ENCODE measurements around the gene RBSN. TPM values are rescaled to one million over a fixed set of nuclear protein-coding genes. Genes with fewer than 3 reads are reported as not detected.

The RBSN gene
- total and polyA plus RNA-seq, 2 donors, result 8.0 to 8.7 TPM

GRCh38 chr3:15107075-15107947 is 8.4 kb upstream of the RBSN start:
- Histone ChIP-seq H3K4me1 (ENCODE audit: control insufficient read depth in 2 of 2, insufficient read depth in 2 of 2, low read length in 2 of 2) (peaks cover 2 to 6% of the 10 kb centered on the region in 2 donors), H3K27ac (ENCODE audit: low read depth in 1 of 2, low read length in 1 of 2) (no peak overlapping the region), H3K4me3 (ENCODE audit: low read length in 2 of 2) (no peak overlapping the region), H3K9me3 (ENCODE audit: control insufficient read depth in 2 of 2, insufficient read depth in 1 of 2, low read length in 1 of 2) (no peaks in the 10 kb centered on the region), H3K36me3 (ENCODE audit: control insufficient read depth in 2 of 2, insufficient read depth in 2 of 2, low read length in 1 of 2) (no peaks in the 10 kb centered on the region), H3K27me3 (ENCODE audit: control insufficient read depth in 2 of 2, insufficient read depth in 1 of 2, low read length in 1 of 2) (peaks cover 0 to 2% of the 10 kb centered on the region in 2 donors)
- 89% methylated on average over 16 of the region's 16 CpGs for WGBS
- no peak for DNase-seq (ENCODE audit: low read depth in 6 of 9, low spot score in 9 of 9)

- H3K4me3 ChIP-seq (ENCODE audit: low read length in 2 of 2), result no peak overlapping the region
- H3K4me1 ChIP-seq (ENCODE audit: control insufficient read depth in 2 of 2, insufficient read depth in 2 of 2, low read length in 2 of 2), result peaks cover 4 to 15% of the 10 kb centered on the region in 2 donors
- WGBS, result 95% methylated on average over 3 of the region's 3 CpGs
- H3K9me3 ChIP-seq (ENCODE audit: control insufficient read depth in 2 of 2, insufficient read depth in 1 of 2, low read length in 1 of 2), result no peaks in the 10 kb centered on the region
- H3K36me3 ChIP-seq (ENCODE audit: control insufficient read depth in 2 of 2, insufficient read depth in 2 of 2, low read length in 1 of 2), result no peaks in the 10 kb centered on the region
- H3K27me3 ChIP-seq (ENCODE audit: control insufficient read depth in 2 of 2, insufficient read depth in 1 of 2, low read length in 1 of 2), result peaks cover 0 to 2% of the 10 kb centered on the region in 2 donors
- no peak overlapping the region for H3K27ac ChIP-seq (ENCODE audit: low read depth in 1 of 2, low read length in 1 of 2)
- DNase-seq (ENCODE audit: low read depth in 6 of 9, low spot score in 9 of 9), result no peak
Measured at GRCh38 chr3:15102836-15103235, 3.9 kb upstream of the RBSN start.

GRCh38 chr3:15102256-15102655 is 3.3 kb upstream of the RBSN start:
- Histone ChIP-seq H3K27me3 (ENCODE audit: control insufficient read depth in 2 of 2, insufficient read depth in 1 of 2, low read length in 1 of 2) (peaks cover 0 to 2% of the 10 kb centered on the region in 2 donors), H3K27ac (ENCODE audit: low read depth in 1 of 2, low read length in 1 of 2) (no peak overlapping the region), H3K4me3 (ENCODE audit: low read length in 2 of 2) (no peak overlapping the region), H3K36me3 (ENCODE audit: control insufficient read depth in 2 of 2, insufficient read depth in 2 of 2, low read length in 1 of 2) (no peaks in the 10 kb centered on the region), H3K9me3 (ENCODE audit: control insufficient read depth in 2 of 2, insufficient read depth in 1 of 2, low read length in 1 of 2) (no peaks in the 10 kb centered on the region), H3K4me1 (ENCODE audit: control insufficient read depth in 2 of 2, insufficient read depth in 2 of 2, low read length in 2 of 2) (peaks cover 8 to 18% of the 10 kb centered on the region in 2 donors)
- DNase-seq (ENCODE audit: low read depth in 6 of 9, low spot score in 9 of 9), result no peak
- 35% methylated on average over 4 of the region's 4 CpGs for WGBS

- Histone ChIP-seq H3K27ac (ENCODE audit: low read depth in 1 of 2, low read length in 1 of 2) (peak overlapping the region; percentile 75 to 96), H3K4me3 (ENCODE audit: low read length in 2 of 2) (peak overlapping the region; percentile 57 to 94), H3K27me3 (ENCODE audit: control insufficient read depth in 2 of 2, insufficient read depth in 1 of 2, low read length in 1 of 2) (no peaks in the 10 kb centered on the region), H3K9me3 (ENCODE audit: control insufficient read depth in 2 of 2, insufficient read depth in 1 of 2, low read length in 1 of 2) (no peaks in the 10 kb centered on the region), H3K36me3 (ENCODE audit: control insufficient read depth in 2 of 2, insufficient read depth in 2 of 2, low read length in 1 of 2) (peaks cover 15 to 18% of the 10 kb centered on the region in 2 donors), H3K4me1 (ENCODE audit: control insufficient read depth in 2 of 2, insufficient read depth in 2 of 2, low read length in 2 of 2) (peaks cover 10 to 18% of the 10 kb centered on the region in 2 donors)
- DNase-seq (ENCODE audit: low read depth in 6 of 9, low spot score in 9 of 9), result peak in 1 of 9 donors; percentile 12
- WGBS, result 21% methylated on average over 19 of the region's 19 CpGs
Measured at GRCh38 chr3:15099364-15100098, 583 bp upstream of the RBSN start.

- DNase-seq (ENCODE audit: low read depth in 6 of 9, low spot score in 9 of 9), result peak in 6 of 9 donors; percentile 10 to 46 (median 21)
- WGBS, result 28% methylated on average over 6 of the region's 6 CpGs
- Histone ChIP-seq H3K4me1 (ENCODE audit: control insufficient read depth in 2 of 2, insufficient read depth in 2 of 2, low read length in 2 of 2) (peaks cover 10 to 18% of the 10 kb centered on the region in 2 donors), H3K36me3 (ENCODE audit: control insufficient read depth in 2 of 2, insufficient read depth in 2 of 2, low read length in 1 of 2) (peaks cover 23 to 32% of the 10 kb centered on the region in 2 donors), H3K4me3 (ENCODE audit: low read length in 2 of 2) (peak overlapping the region; percentile 57 to 94), H3K9me3 (ENCODE audit: control insufficient read depth in 2 of 2, insufficient read depth in 1 of 2, low read length in 1 of 2) (no peaks in the 10 kb centered on the region), H3K27me3 (ENCODE audit: control insufficient read depth in 2 of 2, insufficient read depth in 1 of 2, low read length in 1 of 2) (no peaks in the 10 kb centered on the region), H3K27ac (ENCODE audit: low read depth in 1 of 2, low read length in 1 of 2) (peak overlapping the region in 1 of 2 donors; percentile 10)
Measured at GRCh38 chr3:15097891-15098290, 1.1 kb downstream of the RBSN start.

- peaks cover 10 to 25% of the 10 kb centered on the region in 2 donors for H3K4me1 ChIP-seq (ENCODE audit: control insufficient read depth in 2 of 2, insufficient read depth in 2 of 2, low read length in 2 of 2)
- no peaks in the 10 kb centered on the region for H3K9me3 ChIP-seq (ENCODE audit: control insufficient read depth in 2 of 2, insufficient read depth in 1 of 2, low read length in 1 of 2)
- peaks cover 23 to 41% of the 10 kb centered on the region in 2 donors for H3K36me3 ChIP-seq (ENCODE audit: control insufficient read depth in 2 of 2, insufficient read depth in 2 of 2, low read length in 1 of 2)
- WGBS, result 85% methylated on average over 3 of the region's 3 CpGs
- no peak for DNase-seq (ENCODE audit: low read depth in 6 of 9, low spot score in 9 of 9)
- no peaks in the 10 kb centered on the region for H3K27me3 ChIP-seq (ENCODE audit: control insufficient read depth in 2 of 2, insufficient read depth in 1 of 2, low read length in 1 of 2)
- no peak overlapping the region for H3K4me3 ChIP-seq (ENCODE audit: low read length in 2 of 2)
- no peak overlapping the region for H3K27ac ChIP-seq (ENCODE audit: low read depth in 1 of 2, low read length in 1 of 2)
Measured at GRCh38 chr3:15096046-15096445, 2.9 kb downstream of the RBSN start.

GRCh38 chr3:15094187-15094875 is 4.6 kb downstream of the RBSN start:
- Histone ChIP-seq H3K36me3 (ENCODE audit: control insufficient read depth in 2 of 2, insufficient read depth in 2 of 2, low read length in 1 of 2) (peaks cover 30 to 48% of the 10 kb centered on the region in 2 donors), H3K4me1 (ENCODE audit: control insufficient read depth in 2 of 2, insufficient read depth in 2 of 2, low read length in 2 of 2) (peaks cover 10 to 18% of the 10 kb centered on the region in 2 donors), H3K4me3 (ENCODE audit: low read length in 2 of 2) (no peak overlapping the region), H3K27me3 (ENCODE audit: control insufficient read depth in 2 of 2, insufficient read depth in 1 of 2, low read length in 1 of 2) (no peaks in the 10 kb centered on the region), H3K9me3 (ENCODE audit: control insufficient read depth in 2 of 2, insufficient read depth in 1 of 2, low read length in 1 of 2) (no peaks in the 10 kb centered on the region), H3K27ac (ENCODE audit: low read depth in 1 of 2, low read length in 1 of 2) (no peak overlapping the region)
- DNase-seq (ENCODE audit: low read depth in 6 of 9, low spot score in 9 of 9), result no peak
- WGBS, result 97% methylated on average over 5 of the region's 5 CpGs

GRCh38 chr3:15092686-15093085 is 6.3 kb downstream of the RBSN start:
- DNase-seq (ENCODE audit: low read depth in 6 of 9, low spot score in 9 of 9), result no peak
- peaks cover 5 to 12% of the 10 kb centered on the region in 2 donors for H3K4me1 ChIP-seq (ENCODE audit: control insufficient read depth in 2 of 2, insufficient read depth in 2 of 2, low read length in 2 of 2)
- H3K27ac ChIP-seq (ENCODE audit: low read depth in 1 of 2, low read length in 1 of 2), result no peak overlapping the region
- peaks cover 36 to 55% of the 10 kb centered on the region in 2 donors for H3K36me3 ChIP-seq (ENCODE audit: control insufficient read depth in 2 of 2, insufficient read depth in 2 of 2, low read length in 1 of 2)
- no peak overlapping the region for H3K4me3 ChIP-seq (ENCODE audit: low read length in 2 of 2)
- WGBS, result 97% methylated on average over 1 of the region's 1 CpG
- H3K9me3 ChIP-seq (ENCODE audit: control insufficient read depth in 2 of 2, insufficient read depth in 1 of 2, low read length in 1 of 2), result no peaks in the 10 kb centered on the region
- H3K27me3 ChIP-seq (ENCODE audit: control insufficient read depth in 2 of 2, insufficient read depth in 1 of 2, low read length in 1 of 2), result no peaks in the 10 kb centered on the region
